DND-41 (cell line): Measurements from ENCODE around the gene AASS.

ENCODE experiments used
- CTCF ChIP-seq: IDR thresholded peaks from 2 replicates; pipeline ENCODE4 v1.5.1; 2012; ENCODE audit warnings: borderline replicate concordance, low read length, moderate library complexity, mild to moderate bottlenecking; ENCODE audit not compliant: poor library complexity, severe bottlenecking; ENCODE audit errors: extremely low read depth
- EZH2 ChIP-seq: IDR thresholded peaks from 3 replicates; pipeline ENCODE4 v1.6.1; 2012; ENCODE audit warnings: borderline replicate concordance, low read depth, mild to moderate bottlenecking, moderate library complexity, low read length, inconsistent platforms; ENCODE audit not compliant: severe bottlenecking

GRCh38 chr7:122143751-122144711 lies at the start of gene AASS:
- no peak for TF ChIP-seq CTCF
- no peak for TF ChIP-seq EZH2
